Stimulated activated CD4-positive, alpha-beta T cell treated with anti-CD3 and anti-CD28 coated beads, TNF-alpha, amount 100 ng/mL, for 24 hours (primary cell): ENCODE results near the gene ABCB9.
"Not testable (repeated sequence)": the region's sequence is repeated elsewhere in the genome, so short reads cannot be mapped to it uniquely, and the experiment has no call there.

Experiments
- DNase-seq, 3 experiments: peaks; one replicate each; pipeline ENCODE4 v3.0.0-alpha.2; 2020; ENCODE audit warnings: low read depth in 3 of 3

ABCB9 gene

DNA sequence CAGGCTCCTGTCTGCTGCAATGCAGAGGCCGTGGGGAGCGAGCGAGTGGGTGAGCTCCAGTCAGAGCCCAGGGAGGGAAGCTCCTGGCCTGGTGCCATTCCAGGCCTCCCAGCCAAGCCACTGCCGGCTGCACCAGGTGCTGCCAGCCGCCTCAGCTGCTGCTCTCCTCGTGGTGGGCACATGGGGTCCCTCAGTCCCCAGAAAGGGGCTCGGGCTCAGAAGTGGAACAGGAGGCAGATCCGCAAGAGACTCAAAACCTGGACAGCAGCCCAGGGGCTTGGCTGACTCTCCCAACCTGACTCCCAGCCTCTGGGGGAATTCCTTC is 2.4 kb downstream of the ABCB9 start:
- no peak for DNase-seq

DNA sequence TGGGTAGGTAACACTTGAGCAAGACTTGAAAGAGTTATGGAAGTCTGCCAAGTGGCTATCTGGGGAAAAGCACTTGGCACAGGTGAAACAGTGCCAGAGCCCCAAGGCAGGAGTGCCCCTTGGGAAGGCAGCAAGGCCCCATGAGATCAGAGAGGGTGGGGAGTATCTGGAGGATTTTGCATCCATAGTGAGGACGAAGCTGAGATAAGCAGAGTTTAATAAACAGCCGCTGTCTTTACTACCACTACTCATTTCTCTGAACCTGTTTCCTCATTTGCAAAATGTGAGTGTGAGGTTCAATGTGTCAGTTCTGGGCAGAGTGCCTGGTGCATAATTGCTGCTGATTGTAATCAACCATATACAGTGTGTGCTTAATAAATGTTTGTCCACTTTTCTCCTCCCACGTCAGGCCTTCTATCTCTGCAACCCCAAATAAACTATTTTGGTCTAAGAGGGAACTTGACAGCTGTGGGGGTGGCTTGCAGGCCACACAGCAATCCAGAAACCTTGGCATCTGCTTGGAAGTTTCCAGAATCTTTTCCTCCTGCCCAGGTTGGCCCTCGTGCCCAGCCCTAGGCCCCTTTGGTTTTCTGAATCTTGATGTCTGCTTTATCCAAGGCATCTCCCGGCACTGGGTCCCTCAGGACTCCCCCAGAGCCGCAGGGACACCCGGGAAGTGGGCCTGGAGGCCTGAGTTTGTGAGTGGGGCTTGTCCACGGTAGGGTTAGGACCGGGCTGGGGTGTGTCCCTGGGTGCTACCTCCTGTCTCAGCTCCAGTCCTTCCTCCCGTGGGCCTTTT is 4.5 kb downstream of the ABCB9 start:
- no peak for DNase-seq

DNA sequence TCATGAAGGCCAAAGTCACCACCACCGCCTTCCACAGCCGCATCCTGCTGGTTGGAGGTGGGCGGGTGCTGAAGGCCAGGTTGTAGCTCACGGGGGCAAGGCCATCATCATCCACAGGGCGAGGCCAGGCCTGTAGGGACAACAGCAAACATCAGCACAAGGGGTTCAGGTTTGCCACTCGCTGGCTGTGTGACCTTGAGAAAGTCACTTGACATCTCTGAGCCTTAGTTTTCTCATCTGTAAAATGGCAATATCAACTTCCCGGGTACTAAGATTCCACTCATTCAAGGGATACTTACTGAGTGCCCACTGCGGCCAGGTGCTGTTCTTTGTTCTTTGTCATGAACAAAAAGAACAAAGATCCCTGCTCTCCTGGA is 6.1 kb downstream of the ABCB9 start:
- no peak for DNase-seq

DNA sequence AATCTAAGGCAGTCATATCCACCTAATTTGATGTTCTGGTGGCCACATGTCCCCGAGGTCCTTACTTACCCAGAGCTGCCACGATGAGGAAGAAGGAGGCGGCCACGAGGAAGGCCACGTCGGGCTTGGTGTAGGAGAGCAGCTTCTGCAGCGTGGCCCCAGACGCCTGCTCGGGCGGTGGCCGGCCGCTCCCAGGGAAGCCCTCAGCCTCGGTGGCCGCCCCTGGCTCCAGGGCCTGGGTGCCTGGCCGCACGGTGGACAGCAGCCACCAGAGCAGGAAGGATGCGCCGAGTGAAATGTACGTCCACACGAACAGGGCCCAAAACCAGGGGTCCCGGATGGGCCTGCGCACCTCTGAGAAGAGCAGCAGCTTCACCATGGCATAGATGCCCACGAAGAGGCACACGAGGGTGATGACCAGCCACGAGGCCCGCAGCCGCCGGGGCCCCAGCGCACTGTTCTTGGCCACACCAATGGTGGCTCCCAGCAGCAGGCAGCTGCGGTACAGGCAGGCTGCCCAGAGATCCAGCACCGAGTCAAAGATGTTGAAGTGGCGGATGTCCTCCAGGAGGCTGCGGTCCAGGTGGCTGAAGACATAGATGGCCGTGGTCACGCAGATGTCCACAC is 6.6 kb downstream of the ABCB9 start:
- DNase-seq = no peak

DNA sequence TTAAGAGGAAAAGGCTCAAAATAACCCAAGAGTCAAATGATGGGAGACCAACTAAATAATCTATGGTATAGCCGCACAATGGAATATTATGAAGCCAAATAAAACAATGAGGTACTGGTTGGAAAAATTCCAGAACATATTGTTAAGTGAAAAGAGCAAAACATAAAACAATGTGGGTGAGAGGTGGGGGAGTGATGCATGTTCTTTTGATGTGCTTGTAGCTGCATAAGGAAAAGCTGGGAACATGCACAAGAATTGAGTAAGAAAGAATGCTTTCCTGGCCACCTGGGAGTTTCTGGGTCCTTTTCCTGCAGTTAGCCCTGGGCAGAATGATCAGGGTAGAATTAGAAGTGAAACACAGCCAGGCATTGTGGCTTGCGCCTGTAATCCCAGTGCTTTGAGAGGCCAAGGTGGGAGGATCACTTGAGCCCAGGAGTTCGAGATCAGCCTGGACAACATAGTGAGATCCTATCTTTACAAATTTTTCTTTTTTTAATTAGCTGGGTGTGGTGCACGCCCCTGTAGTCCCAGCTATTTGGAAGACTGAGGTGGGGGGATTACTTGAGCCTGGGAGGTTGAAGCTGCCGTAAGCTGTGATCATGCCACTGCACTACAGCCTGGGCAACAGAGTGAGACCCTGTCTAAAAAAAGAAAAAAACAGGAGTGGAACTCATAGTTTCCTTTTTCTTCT is 7.9 kb downstream of the ABCB9 start:
- no peak for DNase-seq

DNA sequence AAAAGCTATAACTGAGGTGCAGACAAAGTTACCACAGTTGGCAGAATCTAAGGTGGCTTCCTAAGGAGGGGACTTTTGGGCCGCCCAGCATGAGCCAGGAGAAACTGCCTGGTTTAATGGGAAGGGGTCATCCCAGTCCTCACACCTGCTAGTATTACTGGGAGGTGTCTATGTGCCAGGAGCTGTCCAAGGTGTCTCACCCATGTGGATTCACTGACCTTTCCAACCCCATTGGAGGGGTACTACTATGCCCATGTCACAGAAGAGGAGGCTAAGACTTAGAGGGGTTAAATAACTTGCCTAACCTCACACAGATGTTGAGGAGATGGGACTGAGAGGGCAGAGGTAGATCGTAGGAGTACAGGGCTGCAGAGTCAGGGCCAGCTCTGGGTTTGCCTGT is 10.2 kb downstream of the ABCB9 start:
- no peak for DNase-seq

DNA sequence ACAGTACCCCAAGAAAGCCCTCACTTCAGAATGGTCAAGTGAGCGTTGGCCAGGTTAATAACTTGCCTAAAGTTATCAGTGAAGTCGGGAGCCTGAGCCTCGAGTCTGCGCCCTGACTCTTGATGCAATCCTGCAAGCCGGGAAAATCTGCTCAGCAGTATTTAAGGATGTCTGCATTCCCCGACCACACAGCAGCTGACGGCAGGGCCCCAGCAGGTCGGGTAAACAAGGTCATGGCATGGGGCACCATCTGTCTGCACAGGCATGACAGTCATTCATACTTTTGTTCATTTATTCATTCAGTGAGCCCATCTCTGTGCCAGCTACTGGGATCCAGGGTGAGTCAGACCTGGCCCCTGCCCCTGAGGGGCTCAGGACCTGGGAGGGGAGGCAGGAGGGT is 11.1 kb downstream of the ABCB9 start:
- DNase-seq = no peak

DNA sequence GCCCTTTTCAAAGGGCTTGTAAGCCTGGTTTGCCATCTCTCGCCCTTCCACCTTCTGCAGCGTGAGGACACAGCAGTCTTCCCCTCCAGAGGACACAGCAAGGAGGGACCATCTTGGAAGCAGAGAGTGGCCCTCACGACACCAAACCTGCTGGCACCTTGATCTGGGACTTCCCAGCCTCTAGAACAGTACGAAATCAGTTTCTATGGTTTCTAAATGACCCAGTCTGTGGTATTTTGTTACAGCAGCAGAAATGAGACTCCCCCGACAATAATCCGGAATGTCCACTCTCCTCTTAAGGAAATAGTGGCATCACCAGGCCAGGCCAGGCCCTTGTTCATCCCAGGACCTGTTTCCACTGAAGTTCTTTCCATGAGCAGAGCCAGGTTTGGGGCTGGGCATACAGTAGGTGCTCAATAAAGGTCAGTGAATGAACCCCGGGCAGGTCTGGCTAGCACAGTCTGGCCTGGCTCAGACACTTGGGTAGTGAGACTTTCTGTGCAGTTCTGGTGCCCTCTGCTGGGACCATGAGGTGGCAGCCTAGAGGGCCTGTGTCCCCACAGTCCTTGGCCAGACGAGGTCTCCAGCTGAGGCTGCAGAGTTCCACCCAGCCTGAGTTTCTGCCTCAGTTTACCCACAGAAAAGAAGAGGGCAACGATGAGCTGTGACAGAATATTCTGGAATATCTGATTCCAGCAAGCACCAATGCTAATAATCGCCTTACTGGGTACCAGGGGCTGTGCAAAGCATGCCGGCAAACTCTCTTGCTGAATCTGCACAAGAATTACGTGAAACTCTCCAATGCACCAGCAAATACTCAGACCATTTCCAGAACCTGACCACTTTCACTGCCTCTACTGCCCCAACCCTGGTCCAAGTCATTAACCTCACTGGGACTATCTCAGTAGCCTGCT is 14.0 kb downstream of the ABCB9 start:
- peak; percentile 49 to 68 (median 65) for DNase-seq

DNA sequence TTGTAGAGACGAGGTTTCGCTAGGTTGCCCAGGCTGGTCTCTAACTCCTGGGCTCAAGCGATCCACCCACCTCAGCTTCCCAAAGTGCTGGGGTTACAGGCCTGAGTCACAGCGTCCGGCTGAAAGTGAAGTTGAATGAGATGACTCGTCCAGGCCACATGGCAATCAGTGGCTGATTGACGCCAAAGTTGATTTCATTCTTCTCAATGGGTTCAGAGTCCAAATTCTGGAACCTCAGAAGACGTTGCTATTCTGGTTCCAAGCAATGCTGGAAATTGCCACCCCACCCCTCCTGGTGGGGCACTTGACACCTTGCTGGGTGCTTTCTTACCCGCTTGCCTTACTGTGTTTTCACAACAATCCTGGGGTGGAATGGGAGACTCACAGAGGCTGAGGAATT is 14.9 kb downstream of the ABCB9 start:
- DNase-seq = no peak

DNA sequence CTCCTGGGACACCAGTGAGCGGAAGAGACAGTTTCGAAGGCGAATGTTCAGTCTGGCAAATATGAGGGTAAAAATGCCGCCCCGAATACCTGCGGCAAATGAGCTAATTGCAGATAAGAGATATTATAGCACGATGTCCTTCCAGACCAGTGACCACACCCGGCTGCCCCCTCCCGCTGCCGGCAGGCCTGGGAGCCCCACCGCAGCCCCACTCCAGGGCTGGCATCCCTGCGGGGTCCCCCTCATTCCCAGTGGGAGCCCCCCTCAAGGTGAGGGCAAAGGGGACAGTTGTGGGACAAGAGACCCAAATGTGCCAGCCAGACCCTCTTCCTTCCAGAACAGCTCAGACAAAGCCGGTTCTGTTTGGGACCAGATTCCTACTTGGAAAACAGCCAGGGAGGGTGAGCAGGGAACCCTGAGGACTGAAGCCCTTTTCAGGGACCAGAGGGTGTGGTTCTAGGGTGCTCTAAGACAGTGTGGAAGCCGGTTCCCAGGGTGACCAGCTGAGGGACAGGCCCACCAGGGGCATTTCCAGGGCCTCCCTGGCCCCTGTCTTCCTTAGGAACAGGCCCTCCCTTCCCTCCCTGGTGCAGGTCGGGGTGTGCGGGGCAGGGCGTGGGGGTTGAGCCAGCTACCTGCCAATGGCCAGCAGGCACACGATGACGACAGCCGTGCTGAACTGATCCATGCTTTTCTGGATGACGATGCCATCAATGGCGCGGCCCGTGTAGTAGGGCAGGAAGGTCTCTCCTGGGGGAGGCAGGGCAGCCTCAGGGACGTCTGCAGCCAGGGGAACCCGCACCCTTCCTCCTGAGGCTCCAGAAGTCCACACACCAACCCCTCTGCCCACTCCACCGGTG is 16.2 kb downstream of the ABCB9 start:
- no peak for DNase-seq

DNA sequence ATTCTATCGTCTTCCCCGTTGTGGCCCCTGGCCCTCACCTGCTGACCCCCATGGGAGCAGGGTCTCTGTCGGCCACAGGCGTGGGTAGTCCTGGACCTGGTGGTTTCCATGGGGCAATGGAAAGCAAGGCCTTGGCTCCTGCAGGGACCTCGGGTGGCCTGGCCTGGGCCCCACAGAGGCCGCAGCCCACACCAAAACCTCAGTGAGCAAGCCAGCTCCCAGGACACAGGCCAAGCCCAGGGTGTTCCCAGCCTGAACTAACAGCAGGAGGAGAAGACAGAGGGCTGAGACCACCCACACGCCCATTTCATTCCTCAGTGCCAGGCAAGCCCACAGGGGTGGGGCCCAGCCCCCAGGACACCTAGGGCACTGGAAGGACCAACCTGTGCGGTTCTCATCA is 16.9 kb downstream of the ABCB9 start:
- no peak for DNase-seq

DNA sequence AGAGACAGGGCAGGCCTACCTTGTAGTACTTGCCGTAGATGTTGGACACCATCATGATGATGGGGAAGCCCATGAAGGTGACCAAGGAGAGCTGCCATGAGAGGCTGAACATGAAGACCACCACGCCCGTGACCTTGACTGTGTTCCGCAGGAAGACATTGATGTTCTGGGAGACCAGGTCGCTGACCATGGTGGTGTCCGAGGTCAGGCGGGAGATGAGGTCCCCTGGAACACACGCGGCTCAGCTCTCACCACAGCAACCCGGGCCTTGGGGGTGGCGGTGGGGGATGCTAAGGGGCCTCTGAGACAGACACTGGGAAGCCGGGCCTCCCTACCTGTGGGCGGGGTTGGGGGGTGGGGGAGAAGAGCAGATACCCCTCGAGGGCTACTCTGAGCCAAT is 17.7 kb downstream of the ABCB9 start:
- DNase-seq = no peak

DNA sequence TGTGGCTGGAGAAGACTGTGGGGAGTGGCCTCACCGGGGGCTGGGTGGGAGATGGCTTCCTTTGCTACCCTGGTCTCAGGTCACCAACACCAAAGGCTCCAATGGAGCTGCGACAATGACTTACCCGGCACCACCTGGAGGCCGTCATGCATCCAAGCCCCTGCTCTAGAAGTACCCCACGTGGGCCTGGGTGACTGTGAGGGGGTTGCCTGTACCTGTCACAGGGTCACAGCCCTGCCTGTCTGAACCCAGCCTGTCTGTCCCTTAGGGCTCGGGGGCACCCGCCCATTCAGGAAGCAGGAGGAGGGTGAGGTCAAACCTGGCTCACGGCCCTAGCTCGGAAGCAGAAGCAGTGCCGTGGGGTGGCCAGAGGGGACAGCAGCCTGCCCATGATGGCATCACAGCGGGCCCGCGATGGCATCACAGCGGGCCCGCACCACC is 18.9 kb downstream of the ABCB9 start:
- DNase-seq = no peak

DNA sequence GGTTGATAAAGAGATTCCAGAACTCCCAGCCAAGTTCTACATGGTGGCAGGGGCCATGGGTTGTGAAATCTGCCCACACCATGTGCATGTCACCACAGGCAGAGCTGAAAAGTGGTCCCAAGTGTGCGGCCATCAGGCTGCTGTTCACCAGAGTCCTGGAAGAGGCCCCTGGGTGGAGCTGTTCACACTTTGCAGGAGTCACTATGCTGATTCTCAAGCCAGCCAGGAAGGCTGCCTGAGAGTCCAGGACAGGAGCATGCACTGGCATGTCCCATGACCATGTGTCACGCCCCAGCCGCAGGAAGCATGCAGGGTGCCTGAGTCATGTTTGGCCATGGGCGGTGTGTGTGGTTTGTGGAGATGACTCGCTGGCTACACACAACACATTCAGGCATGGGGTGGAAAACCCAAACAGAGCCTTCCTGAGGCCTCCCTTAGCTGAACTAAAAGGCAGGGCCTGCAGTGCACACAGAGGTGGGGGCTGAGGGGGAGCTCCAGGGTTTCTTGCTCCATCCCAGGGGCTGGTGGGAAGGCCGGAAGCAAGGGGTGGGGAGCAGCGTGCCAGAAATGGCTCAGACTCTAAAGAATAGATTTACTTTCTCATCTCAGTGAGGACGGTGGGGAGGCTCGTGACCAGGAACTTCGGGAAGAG is 19.4 kb downstream of the ABCB9 start:
- DNase-seq = peak; percentile 69 to 87 (median 72)

DNA sequence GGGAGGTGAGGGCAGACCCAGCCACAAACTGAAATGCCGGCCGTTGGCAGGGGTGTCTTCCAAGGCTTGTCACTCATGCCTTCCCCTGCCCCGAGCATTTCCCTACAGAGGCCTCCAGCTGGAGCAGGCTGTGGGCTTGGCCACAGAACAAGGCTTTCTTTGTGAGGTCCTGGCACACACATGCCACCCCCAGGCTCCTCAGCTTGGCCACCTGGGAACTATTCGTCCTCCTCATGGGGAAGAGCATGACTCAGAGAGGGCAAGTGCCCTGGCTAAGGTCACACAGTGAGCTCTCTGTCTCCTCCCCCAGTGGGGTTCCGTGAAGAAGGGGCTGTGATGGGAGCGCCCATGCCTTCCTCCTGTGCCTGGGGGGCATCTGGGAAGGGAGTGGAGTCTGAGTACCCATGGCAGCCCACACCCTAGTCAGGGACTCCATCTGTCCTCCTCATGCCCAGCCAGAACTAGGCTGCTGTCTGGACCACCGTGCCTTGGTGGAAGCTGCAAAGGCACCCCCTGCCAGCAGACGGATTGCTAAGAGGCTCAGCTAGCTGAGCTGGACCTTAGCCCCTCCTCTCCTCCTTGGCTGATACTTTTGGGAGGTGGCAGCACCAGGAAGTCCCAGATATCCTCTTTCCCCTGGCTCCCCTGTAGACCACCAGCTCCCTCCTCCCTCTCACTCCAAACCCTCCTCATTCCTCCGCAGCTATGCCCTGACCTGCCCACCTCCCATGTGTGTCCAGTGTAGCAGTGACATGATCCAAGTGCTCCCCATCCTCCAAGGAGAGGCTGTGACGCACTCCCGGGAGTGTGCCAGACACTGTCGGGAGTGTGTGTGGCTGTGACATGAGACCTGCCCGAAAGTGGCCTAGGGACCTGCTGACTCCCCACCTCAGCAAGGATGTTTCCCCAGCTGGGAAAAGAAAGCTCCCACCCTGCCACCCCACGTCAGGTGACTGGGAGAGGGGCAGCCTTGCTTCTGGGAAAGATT is 21.4 kb downstream of the ABCB9 start:
- DNase-seq = no peak

DNA sequence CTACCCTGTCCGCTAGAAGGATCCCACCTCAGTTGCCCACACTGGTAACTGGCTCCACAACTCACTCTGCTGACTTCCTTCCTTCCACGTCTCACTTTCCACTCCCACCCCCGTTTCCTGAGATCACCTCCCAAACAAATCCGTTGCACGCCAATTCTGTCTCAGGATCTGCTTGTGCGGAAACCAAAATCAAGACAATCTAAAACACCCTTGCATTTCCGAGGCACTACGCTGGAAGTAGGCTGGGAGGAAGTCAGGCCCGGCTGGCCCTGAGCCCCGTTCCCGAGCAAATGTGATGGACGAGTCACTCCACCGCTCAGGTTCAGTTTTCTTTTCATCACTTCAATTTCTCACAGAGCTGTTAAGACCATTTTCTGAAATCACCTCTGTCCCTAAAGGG is 23.1 kb downstream of the ABCB9 start:
- no peak for DNase-seq

DNA sequence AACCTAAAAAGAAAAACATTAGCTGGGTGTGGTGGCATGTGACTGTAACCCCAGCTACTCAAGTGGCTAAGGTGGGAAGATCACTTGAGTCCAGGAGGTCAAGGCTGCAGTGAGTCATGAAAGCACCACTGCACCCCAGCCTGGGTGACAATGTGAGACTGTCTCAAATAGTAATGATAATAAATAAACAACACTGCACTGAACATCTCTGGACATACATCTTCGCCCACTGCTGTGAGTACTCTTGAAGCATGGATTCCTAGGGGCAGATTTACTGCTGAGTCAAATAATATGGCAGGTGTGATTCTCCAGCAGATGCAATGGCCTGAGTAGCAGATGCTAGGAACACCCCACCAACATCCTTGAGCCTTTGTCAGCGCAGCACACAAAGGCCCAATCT is 23.6 kb downstream of the ABCB9 start:
- DNase-seq = no peak

DNA sequence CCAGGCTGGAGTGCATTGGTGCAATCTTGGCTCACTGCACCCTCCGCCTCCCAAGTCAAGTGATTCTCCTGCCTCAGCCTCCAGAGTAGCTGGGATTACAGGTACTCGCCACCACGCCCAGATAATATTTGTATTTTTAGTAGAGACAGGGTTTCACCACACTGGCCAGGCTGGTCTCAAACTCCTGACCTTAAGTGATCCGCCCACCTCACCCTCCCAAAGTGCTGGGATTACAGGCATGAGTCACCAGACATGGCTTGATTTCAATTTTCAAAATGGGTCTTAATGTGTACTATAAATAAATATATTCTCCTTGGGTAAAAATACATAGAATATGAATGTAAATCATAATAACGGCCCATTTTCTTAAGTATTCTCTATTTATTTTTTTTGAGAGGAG is 24.9 kb downstream of the ABCB9 start:
- not testable (repeated sequence) for DNase-seq

DNA sequence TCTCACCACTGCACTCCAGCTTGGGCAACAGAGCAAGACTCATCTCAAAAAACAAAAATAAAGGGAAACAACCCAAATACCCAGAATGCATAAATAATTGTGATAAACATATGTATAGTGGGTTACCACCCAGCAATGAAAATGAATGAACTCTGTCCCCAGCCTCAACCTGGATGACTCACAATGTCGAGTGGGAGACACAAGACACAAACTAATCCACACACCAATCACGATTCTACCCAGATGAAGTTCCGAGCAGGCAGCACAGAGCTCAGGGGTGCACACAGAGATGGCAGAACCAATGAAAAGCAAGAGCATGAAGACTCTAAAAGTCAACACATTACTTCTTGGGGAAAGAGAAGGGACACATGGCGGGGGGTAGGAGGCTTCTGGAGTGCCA is 27.1 kb downstream of the ABCB9 start:
- DNase-seq = no peak
